NCI-H226 (cell line): ENCODE data around the gene CACNA1D.

Experiments used
- DNase-seq: peaks from one replicate; pipeline ENCODE4 v3.0.0-alpha.2; 2015

The CACNA1D gene

DNA sequence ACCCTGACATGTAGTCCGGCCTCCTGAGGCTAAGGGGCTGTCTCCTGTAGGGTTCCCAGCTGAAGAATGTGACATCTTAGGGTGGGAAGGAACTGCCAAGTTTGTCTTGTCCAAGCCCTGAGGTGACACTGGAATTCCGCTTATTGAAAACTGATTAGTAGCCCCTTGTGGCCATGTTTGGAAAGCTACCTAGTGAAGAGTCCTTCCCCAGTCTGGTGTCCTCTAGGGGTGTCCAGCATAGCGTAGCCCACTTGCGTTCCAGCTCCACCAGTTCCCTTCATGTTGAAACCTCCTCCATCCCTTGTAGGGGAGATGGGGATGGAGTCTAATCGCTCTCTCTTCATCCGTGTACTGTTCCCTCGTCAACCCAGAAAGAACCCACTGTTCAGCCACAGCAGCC lies 272.3 kb downstream of the CACNA1D start:
- no peak for DNase-seq

GRCh38 chr3:53768478-53769459 lies 274.4 kb downstream of the CACNA1D start:
- no peak for DNase-seq

DNA sequence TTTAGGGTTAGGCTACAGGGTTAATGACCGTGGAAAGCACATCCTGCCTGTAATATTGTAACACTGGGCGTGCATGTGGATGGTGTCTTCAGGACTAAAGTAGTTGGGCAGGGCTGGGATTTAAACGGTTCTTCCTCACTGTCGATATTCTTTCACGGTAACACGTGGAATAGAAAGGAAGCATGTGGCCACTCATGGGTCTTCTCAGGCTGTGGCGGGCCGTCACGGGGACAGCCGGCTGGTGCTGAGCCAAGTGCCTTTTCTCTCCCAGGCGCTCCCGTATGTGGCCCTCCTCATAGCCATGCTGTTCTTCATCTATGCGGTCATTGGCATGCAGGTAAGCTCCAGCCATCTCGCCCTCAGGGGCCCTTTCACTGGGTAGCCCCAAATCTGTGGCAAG lies 278.2 kb downstream of the CACNA1D start:
- DNase-seq: no peak

DNA sequence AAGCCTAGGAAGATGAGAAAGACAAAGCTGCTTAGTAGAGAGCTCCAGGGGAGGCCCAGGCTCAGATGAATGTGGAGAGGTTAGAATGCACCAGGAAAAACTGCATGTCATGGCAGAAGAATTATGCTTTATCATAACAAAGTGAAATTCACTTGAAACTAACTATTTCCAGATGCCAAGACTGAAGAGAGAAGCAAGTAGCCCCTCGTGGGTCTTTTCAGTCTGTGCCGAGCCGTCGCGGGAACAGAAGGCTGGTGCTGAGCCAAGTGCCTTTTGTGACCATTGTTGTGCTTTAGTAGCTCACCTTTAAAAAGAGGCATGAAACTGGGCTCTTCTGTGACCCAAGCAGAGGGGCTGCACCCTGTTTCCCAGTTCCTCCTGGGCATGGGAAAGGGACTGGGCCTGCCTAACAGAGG lies 278.6 kb downstream of the CACNA1D start:
- no peak for DNase-seq

DNA sequence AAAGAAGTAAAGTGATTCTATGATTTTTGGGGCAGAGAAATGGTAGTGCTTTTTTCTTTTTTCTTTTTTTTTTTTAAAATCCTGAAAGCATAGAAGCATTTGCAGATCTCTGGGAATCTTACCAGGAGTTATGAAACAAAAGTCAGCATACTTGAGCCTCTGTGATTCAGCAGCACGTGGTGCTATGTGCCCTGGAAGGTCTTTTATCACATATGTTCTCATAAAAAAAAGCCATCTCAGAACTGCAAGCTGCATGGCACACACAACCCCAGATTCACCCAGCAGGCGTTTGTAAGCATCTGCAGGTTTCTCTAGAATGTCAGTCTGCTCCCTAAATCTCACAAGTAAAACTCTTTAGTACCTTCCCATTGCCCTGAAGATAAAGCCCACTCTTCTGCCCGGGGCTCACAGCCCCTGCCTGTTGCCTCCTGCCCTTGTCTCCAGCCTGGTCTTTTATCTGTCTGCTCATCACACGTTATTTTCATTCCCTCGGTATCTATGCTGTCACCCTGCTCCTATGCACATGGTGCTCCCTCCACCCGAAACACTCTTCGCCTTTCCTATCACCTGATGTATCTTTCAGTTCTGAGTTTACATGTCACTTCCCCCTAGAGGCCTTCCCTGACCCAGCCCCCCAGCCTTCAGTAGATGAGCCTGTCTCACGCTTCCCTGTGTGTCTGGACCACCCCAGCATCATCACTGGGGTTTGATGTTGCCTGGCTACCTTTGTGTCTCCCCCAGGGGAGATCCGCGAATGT lies 279.4 kb downstream of the CACNA1D start:
- peak; percentile 6 for DNase-seq

DNA sequence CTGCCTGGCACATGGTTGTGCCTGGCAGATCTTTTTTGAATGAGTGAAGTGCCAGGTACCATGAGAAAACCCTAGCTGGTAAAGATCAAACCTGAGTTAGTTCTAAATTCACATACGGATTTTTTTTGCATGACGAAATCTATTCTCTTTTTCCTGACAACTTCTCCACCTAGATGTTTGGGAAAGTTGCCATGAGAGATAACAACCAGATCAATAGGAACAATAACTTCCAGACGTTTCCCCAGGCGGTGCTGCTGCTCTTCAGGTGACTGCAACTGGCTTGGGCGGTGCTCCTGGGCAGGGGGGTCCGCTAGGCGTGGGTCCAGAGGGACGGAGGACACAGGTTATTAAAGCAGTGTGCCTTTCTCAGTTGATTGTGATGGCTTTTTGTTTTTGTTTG lies 280.0 kb downstream of the CACNA1D start:
- no peak for DNase-seq

- DNase-seq: no peak
Observed at GRCh38 chr3:53775018-53775417, 280.6 kb downstream of the CACNA1D start.

GRCh38 chr3:53775834-53776251 lies 281.4 kb downstream of the CACNA1D start:
- no peak for DNase-seq

GRCh38 chr3:53776494-53777101 lies 282.2 kb downstream of the CACNA1D start:
- no peak for DNase-seq

DNA sequence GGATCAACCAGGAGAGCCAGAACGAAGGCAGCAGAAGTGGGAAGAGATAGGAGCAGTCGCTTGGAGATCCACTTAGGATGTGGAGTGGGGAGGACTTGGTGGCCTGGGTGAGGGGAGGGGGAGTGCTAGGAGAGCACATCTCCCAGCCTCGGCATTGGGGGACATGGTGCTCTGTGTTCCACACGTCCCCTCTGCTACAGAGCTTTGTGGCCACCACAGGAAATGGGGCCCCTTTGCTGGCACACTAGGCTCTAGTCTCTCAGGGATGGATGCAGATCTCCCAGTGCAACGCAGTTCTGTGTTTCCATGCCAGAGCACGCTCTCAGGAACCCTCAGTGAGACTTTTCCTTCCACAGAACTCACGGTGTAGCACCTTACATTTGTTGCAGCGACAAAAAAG lies 283.1 kb downstream of the CACNA1D start:
- no peak for DNase-seq

- no peak for DNase-seq
Observed at GRCh38 chr3:53778153-53778552, 283.7 kb downstream of the CACNA1D start.

- DNase-seq: no peak
Observed at GRCh38 chr3:53780171-53780570, 285.8 kb downstream of the CACNA1D start.

GRCh38 chr3:53780806-53781205 lies 286.4 kb downstream of the CACNA1D start:
- DNase-seq: no peak

- DNase-seq: no peak
Observed at GRCh38 chr3:53787016-53787415, 292.6 kb downstream of the CACNA1D start.

- DNase-seq: no peak
Observed at GRCh38 chr3:53788038-53788437, 293.6 kb downstream of the CACNA1D start.

- DNase-seq: no peak
Observed at GRCh38 chr3:53789459-53789858, 295.0 kb downstream of the CACNA1D start.

DNA sequence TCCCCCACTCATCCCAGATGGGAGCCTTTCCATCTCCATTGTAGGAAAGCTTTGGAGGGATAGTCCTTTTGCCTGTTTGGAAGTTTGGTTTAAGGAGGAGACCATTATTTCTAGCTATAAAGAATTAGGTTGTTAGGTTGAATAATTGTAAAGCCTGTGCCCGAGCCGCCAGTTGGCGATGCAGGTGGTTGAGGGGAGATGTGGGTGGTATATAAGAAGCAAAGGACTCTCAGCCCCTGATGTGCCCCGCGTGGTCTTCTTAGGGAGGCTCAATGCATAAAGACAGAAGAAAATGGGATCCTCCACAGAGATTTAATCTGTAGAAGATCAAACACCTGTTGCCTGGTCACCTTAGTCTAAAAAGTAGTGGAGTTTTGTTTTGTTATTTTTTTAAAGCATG lies 296.1 kb downstream of the CACNA1D start:
- no peak for DNase-seq

GRCh38 chr3:53791317-53791716 lies 296.9 kb downstream of the CACNA1D start:
- no peak for DNase-seq

- no peak for DNase-seq
Observed at GRCh38 chr3:53792866-53793265, 298.5 kb downstream of the CACNA1D start.

DNA sequence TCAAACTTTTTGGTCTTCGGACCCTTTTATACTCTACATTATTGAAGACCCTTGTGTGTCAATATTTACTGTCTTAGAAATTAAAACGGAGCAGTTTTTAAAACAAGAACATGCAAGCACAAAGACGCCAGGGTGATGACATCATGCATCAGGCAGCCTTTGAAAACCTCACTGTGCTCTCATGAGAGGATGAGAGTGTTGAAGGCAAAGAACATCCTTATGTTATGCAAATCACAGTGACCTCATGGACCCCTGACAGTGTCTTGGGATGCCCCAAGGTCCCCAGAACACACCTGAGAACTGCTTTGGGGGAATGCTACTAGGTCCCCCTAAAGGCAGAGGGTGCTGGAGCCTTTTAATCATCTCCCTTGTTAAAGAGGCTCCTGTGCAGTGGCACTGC lies 300.2 kb downstream of the CACNA1D start:
- no peak for DNase-seq

GRCh38 chr3:53795176-53795575 lies 300.8 kb downstream of the CACNA1D start:
- no peak for DNase-seq

- DNase-seq: no peak
Observed at GRCh38 chr3:53795789-53796560, 301.6 kb downstream of the CACNA1D start.

DNA sequence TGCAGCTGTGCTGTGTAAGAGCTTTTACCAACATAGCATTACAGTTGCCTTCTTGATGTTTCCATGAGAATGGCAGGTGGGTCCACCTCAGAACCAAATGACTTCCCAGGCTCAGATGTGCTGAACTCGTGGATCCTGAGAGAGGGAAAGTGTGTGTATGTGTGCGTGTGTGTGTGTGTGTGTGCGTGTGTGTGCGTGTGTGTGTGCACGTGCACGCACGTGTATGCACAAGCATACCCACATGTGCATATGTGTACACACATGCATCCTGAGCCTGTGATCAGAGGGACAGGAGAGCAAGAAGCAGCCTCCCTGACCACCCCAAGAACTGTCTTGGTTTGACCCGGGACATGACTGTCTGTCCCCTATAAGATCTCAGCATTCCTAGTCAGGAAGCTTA lies 303.7 kb downstream of the CACNA1D start:
- DNase-seq: no peak
